NCI-H128 (cell line): ENCODE measurements around the gene SH3PXD2A.
"Not testable (repeated sequence)": the region's sequence is repeated elsewhere in the genome, so short reads cannot be mapped to it uniquely, and the experiment has no call there.

ENCODE experiments used
- DNase-seq: peaks from one replicate; lab custom pipeline; 2025; ENCODE audit not compliant: unreplicated experiment; lab: John Stamatoyannopoulos, UW

The SH3PXD2A gene

DNA sequence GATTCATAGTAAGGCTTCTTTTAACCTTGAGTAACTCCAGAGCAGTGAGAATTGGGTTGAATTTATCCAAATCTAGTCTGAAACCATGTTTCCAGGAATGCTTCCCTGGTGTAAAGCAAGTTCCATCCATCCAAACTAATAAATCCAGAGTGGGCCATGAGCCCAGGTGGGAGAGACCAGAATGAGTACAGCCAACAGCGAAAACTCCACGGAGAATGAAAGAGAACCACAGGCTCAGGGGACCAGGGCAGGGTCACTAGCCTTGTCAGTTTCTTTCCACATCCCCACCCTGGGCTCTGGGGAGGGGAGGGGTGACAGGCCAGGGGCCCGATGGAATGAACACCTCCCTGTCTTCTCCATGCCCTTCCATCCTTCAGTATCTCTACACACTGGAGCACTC, 181.8 kb downstream of the SH3PXD2A start:
- DNase-seq, result no peak

DNA sequence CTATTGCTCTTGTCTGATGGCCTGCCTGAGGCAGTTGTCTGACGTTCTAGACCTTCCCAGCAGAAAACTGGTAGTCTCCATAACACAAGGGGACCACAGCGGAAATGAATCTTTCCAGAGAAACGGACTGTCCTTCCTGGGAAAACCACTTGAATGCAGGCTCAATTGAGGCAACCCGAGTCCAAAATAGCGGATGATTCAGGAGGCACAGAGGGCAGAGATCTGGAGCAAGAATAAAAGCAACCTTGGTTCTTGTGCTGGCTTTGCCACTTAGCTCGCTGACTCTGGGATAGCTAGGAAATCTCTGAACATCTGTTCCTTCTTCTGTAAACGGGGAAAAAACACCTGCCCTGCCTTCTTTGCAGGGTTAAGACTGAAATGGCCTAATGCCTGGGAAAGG, 183.0 kb downstream of the SH3PXD2A start:
- DNase-seq, result no peak

DNA sequence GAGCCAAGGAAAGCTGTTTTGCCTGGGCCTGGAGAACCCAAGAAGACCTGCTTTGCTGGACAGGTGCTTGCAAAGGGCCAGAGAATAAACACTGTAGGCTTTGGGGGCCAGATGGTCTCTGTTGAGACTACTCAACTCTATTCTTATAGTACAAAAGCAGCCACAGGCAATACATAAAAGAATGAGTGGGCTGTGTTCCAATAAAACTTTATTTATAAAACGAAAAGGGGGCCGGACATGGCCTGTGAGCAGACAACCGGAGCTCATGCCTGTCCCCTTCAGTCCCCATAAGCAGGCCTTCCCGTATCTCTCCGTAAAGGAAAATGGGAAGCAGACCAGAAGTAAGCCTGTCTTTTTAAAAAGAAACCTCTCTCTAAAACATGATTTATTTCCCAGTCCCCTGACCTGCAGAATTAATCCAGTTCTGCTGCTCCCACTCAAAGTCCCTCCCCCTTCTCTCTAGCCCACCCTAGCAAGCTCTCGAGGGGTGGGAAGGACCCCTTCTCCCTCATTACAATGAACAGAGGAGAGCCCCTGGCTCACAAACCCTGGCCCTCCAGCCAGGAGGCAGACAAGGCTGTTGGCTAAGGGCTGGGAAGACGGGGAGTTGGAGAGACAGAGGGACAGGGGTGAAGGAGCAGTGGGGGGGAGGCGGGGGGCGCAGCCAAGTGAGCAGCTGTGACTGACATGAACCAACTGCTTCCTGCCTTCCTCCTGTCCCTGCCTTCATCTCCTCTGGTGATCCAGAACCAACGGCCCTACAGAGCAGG, 184.1 kb downstream of the SH3PXD2A start:
- no peak for DNase-seq

DNA sequence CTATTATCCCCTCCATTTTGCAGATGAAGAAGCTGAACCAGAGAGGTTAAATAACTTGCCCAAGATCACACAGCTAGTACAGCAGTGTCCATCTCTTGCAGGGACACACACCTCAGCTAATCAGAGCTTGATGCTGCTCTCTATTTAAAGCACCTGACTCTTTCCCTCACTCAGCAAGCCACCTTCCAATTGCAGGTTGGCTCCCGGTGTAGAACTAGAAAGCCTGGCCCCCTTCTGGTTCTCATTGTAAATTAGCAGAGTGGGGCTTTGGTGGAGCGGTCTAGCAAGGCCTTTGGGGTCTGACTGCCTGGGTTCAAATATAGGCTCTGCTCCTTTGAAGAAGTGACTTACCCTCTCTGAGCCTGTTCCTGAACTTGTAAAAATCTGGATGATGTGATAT, 185.4 kb downstream of the SH3PXD2A start:
- DNase-seq, result no peak

DNA sequence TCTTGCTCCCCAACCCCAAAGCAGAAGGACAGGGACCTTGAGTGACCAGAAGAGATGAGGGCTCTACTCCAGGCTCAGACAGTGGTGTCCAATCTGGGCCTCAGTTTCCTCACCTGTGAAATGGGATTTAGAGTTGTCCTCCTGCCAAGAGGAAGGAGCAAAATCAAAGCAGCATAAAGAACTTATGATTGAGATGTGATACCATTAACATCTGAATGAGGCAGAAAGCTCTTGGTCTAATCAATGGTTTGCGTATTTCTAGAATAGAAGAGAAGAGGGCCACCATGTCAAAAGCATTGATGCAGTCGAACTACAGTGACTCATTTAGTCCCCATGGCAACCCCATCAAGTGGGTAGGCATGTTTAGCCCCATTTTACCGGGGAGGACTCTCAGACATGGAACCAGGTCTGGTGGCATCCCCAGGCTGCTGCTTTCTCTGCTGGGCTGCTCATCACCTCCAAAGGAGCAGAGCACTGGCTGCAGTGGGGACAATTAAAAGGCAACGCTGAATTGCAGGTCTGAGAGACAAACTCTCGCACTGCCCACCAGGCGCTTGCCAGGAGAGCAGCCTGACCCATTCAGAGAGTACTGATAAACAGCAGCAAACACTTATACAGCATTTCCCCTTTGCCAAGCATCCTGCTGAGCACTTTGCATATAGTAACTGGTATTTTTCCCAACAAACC, 186.0 kb downstream of the SH3PXD2A start:
- DNase-seq, result no peak

DNA sequence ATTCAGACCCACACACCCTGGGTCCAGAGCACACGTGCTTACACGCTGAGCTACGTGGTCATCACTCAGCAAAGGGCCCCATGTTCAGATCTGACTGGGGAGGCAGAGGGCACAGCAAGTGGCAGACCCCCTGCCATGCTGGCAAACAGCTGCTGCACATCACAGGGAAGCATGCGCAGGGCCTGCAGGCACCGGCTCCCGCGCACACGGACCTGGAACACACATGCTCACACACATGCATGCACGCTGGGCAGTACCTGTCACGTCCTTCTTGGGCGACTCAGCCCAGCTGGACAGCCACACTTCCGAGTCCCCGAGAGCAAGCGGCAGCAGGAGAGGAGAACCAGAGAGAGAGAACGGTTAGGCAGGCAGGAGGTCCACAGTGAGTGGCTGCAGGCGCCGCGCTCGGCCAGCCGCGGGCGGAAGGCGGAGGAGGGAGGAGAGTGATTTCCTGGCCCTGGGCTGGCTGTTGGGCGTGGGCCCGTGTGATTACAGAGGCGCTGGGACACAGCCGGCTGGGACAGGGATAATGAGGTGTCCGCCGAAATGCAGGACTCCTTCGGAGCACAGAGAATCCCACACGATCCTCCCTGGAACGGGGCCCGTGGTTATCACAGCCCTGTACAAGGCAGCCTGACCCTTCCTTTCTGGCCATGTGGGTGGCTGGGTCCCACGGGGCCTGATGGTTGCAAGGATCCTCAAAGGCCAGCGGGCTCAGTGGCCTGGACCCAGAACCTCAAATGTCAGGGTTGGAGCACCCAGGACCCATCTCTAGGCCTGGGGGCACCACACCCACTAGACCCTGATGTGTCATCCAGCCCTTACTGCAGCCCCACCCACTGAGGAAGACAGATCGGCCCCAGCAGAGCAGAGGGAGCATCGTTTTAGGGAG, 186.8 kb downstream of the SH3PXD2A start:
- DNase-seq, result no peak

DNA sequence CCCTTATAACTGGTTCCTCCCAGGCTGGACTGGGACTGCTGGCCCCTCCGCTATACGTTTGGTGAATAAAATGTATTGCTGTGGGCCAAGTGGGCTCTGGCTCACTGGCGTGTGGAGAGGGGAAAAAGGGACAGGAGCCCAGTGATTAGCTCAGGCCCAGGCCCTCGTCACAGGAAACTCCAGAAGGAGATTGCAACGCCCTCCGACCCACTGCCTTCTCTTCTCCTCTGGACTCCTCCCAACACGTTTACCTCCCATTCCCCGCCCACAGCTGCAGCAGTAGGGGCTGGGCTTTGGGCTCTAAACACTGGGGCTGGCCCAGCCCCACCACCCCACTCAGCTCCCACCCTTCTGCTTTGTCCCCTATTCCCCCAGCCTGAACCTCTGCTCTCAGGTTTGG, 188.0 kb downstream of the SH3PXD2A start:
- DNase-seq, result no peak

DNA sequence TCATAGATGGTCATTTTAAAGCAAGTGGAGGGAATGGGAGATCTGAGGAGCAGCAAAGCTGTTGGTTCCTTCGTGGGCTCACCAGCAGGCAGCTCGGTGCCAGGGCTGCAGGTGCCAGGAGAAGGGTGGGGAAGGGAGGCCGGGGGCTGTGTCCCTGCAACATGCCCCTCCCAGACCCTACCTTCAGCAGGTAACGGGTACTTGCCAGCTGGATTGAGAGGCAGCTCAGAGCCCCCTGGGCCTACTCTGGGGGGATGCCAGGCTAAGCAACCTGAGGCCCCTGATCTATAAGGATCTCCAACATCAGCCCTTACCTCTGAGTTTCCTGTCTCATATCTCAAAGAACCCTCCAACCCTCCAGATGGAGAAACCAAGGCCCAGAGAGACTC, 188.6 kb downstream of the SH3PXD2A start:
- no peak for DNase-seq

DNA sequence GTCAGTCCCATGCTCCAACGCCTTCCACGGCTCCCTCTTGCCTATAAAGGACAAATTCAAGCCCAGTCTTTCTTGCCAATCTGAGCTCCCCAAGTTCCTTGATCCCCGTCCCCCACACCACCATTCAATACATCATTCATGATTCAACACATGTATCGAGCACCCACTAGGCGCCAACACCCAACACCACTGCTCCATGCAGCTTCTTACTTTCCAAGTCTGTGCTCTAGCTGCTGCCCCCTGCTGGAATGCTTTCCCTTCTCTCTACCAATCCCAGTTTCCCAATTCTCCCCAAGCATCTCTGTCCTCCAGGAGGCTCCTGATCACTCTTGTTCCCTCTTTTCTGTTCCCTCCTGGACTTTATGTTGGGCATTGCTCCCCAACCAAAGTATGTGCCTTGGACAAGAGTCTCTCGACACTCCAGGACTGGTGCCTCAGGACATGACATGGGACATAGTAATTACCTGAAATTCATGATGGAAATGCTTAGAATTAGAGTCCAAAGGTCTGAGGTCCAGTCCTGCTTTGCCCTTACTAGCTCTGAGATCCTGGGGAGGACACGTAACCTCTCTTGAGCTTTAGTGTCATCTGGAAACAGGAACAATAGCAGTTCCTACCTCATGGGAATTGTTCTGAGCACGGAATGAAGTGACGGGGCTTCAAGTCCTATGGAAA, 189.2 kb downstream of the SH3PXD2A start:
- no peak for DNase-seq

DNA sequence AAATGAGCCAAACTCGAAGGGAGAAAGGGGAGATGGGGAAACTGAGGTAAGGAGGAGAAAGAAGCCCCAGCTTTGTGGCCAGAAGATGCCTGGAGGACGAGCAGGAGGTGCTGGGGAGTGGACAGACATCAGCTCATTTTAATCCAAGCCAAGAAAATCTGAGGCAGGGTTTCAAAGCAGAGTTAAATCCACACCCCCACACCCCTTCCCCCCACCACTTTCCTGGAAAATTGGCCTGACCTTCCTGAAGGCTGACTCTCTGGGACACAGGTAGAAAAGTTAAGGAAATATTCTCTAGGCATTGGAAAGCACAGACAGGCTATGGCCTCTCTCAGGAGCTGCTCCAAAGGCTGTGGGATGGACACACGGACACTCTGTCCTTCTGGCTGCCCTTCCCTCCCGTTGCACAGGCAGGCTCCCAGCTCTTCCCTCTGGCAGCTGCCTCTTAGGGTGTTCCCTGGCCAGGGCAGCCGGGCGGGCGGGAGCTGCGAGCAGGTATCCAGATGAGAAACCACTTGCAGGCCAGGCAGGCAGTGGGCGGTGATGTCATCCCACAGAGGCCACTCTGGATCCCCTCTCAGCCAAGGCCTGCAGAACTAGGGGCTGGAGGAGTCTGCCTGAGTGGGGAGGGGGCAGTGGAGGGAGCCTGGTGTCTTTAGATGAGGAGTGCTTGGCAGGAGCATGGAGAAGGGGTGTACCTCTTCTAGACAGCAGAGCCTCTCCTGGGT, 190.1 kb downstream of the SH3PXD2A start:
- DNase-seq, result no peak

DNA sequence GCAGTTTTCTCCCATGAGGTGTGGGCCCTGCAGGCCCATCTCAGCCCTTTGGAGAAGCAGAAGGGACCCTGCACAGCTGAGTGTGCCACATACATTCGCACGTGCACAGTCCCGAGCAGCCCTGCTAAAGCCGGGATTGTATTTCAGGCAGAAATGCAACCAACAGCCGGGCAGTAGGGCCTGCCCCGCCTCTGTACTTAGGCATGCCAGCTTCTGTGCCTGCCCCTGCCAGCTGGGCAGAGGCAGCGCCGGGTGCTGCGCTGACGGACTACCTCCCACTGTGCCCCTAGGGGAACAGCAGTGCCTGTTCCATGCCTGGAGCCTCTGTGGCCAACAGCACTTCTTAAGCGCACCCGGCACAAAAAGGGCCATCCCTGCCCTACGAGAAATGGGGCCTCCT, 191.6 kb downstream of the SH3PXD2A start:
- no peak for DNase-seq

DNA sequence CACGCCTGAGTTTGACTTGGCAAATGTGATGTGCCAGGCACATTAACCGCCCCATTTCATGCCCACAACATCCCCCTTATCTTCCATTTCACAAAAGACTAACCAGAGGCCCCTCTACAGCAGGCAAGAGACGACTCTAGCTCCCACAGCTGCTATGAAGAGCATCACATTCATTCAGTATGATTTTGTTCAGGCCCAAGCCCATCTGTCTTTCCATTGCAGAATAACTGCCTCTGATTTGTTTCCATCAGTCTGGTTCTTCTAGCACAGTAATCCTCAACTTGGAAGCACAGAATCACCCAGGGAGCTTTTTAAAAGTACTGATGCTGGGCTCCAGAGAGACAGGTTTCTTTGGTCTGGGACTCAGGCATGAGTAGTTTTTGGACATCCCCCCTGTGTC, 192.1 kb downstream of the SH3PXD2A start:
- DNase-seq, result no peak

DNA sequence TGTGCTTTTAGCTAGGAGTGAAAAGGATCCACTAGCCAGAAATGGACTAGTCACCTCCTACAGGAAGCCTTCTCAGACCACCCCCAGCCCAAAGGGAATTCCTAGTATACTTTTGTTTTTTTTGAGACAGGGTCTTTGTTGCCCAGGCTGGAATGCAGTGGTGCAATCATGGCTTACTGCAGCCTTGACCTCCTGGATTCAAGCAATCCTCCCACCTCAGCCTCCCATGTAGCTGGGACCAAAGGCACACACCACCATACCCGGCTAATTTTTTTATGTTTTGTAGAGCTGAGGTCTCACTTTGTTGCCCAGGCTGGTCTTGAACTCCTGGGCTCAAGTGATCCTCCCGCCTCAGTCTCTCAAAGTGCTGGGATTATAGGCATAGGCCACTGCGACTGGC, 192.7 kb downstream of the SH3PXD2A start:
- DNase-seq, result not testable (repeated sequence)

DNA sequence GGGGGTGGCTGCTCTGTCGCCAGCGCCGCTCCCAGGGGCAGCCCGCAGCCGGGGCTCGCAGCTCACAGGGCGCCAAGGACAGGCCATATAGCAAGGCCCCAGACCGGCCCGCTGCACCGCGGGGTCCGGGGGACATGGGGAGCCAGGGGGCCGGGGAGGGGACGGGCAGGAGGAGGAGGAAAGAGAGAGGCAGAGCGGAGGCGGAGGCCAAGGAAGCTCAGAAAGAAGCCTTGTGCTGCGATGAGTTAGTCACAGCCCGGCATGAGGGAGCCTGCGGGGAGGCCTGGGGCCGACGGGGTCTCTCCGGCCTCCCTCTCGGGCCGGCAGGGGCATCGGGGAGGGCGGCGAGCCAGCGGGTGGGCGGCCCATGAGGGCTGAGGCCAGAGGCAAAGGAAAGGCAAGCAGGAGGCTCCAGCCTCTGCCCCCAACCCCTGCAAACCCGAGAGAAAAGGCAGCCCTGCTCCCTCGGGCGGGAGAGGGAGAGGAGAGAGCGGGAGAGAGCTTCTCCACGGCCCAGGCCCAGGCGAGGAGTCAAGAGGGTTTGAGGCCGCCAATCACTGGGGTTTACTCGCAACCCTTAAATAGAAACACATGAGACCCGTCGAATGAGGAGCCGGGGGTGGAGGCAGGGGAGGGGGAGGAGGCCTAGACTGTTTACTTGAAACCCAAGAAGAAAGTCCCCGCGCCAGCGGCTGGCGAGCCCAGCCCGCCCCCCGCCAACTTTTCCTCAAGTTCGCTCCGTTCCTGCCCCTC, 194.0 kb downstream of the SH3PXD2A start:
- DNase-seq, result peak; percentile 78

DNA sequence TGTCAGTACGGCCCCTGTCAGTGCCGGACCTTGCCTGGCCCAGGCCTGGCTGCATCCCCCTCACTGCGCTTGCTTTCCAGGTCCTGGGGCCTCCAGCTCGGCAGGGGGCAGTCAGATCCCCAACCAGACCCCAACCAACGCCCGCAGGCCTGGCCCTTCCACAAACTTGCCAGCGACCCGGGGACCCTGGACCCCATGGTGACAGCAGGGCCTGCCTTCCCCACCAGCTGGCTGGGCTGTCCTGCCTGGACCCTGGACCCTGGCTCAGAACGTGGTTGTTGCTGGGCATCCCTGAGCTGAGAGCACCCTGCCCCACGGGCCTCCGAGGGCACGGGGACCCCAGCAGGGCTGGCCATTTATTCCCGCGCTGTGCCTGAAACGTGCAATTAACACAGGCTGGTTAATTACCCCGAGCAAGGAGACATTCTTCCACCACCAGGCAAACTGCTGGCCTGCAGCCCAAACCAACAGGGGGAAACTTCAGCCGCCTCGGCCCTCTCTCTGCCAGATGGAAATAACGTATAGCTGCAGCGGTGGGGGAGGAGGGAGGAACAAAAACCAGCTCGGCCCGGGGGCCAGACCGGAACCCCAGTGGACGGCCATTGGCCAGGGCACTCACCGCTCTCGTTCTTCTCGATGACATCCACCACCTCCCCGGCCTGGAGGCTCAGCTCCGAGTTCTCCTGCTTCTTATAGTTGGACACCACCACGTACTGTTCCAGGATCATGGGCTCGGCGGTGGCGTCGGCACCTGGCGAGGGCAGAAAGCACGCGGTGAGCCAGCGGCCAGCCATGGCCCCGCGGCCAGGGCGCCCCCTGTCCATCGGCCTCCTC, 194.8 kb downstream of the SH3PXD2A start:
- DNase-seq, result no peak

DNA sequence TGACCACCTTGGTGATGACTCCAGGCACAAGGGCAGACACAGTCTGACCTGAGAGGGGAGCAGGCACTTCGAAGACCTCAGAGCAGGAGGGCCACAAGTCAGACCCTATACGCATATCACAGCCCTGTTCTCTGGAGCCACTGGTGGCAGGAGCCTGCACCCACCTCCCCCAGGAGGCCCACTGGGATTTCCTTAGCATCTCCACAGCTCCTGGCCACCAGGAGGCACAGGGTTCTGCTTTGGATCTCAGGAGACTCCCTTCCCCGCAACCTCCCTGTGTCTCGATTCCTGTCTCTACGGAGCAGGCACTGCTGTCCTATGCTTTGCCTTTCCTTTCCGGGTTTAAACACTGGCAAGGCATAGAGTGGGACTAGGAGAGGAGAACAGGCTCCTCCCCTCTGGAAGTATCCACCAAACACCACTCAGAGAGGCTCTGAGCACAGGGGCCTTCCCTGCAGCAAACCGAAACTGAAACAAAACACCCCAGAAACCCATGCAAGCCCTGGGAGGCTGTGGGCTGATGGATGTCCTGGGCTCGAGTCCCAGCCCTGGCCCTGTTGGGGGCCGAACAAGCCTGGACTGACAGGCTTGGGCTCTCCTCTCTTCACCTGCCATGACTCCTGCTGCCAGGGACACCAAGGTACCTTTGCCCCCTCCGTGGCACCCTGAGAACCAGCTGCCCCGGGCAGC, 195.6 kb downstream of the SH3PXD2A start:
- DNase-seq, result peak; percentile 28

DNA sequence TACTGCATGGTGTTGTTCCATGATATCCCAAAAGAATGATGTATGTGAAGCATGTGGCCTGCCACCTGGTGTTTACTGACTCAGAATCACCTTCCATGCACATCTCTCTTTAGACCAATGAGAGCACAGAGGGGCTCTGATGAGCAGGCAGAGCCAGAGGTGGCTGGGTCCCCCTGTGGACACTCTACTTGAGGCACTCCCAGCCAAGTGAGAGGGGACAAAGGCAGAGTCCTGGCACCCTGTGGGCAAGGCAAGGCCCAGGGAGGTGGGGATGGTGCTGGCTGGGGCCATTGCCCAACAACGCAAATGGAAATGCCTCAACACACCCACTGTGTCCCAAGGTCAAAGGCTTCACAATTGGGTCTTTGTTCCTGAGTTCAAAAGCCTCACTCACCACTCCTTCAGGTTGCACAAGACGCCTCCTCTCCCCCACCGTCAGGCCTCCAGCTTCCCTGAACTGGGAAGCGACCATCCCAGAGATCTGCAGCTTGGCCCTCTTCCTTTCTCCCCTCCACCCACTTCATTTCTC, 197.3 kb downstream of the SH3PXD2A start:
- no peak for DNase-seq

DNA sequence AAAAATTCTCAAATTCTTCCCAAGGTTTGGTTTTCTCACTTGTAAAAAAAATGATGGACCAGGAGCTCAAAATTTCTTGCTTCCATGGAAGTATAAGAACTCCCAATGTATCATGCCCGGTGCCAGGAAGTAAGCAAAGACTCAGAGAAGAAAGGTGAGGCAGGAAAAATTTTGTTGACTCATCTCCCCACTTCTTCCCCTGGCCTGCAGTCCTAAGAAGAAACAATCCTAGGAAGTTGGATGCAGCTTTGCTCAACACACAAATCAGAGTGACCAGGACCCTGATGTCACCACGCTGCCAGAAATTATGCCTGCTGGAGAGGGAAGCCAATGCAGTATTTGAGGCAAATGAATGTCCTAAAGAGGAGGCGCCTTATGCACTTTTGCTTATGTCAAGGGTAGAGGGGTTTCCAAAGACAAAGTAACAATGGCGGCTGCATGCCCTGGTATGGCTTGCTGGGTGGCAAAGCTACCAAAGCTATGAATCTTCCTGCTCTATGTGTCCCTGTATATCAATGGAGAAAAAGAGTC, 198.2 kb downstream of the SH3PXD2A start:
- no peak for DNase-seq
